MCF 10A (cell line): Measurements from ENCODE around the gene CARD11. TPM values are rescaled to one million over a fixed set of nuclear protein-coding genes. Genes with fewer than 3 reads are reported as not detected.

Experiments used
- BruUV-seq: library from RNA; stranded (reverse); fragments of 400-500 nt; replicated peaks from 2 replicates; lab custom pipeline; 2021; lab: Mats Ljungman, UMichigan
- CTCF ChIA-PET: fragments of 300-600 bp; sonication (Branson Sonifier 250); formaldehyde crosslinking; extraction: SDS; loops from one replicate; lab custom pipeline; 2021; ENCODE audit warnings: antibody characterized with exemption, inconsistent platforms; lab: Yijun Ruan, JAX
- POLR2A ChIA-PET: fragments of 300-600, 350-650 bp; sonication (Branson Sonifier 250); formaldehyde crosslinking; extraction: SDS; loops from one replicate; lab custom pipeline; 2020; ENCODE audit warnings: antibody characterized with exemption, inconsistent platforms; lab: Yijun Ruan, JAX
- DNase-seq: peaks from one replicate; pipeline ENCODE4 v3.0.0-alpha.2; 2018; ENCODE audit not compliant: unreplicated experiment
- H3K27ac Mint-ChIP-seq: one replicate; pipeline ENCODE4 v1.8.0; 2022; ENCODE audit warnings: mild to moderate bottlenecking, low read depth, mixed read lengths; ENCODE audit not compliant: unreplicated experiment
- H3K27me3 Mint-ChIP-seq: one replicate; pipeline ENCODE4 v1.8.0; 2022; ENCODE audit warnings: mixed read lengths; ENCODE audit not compliant: insufficient read depth, unreplicated experiment
- H3K36me3 Mint-ChIP-seq: one replicate; pipeline ENCODE4 v1.8.0; 2022; ENCODE audit warnings: mild to moderate bottlenecking, moderate library complexity, mixed read lengths; ENCODE audit not compliant: insufficient read depth, unreplicated experiment
- H3K4me1 Mint-ChIP-seq: one replicate; pipeline ENCODE4 v1.8.0; 2022; ENCODE audit warnings: mixed read lengths; ENCODE audit not compliant: insufficient read depth, unreplicated experiment
- H3K4me3 Mint-ChIP-seq: one replicate; pipeline ENCODE4 v1.8.0; 2022; ENCODE audit warnings: mild to moderate bottlenecking, moderate library complexity, mixed read lengths; ENCODE audit not compliant: unreplicated experiment
- H3K9me3 Mint-ChIP-seq: one replicate; pipeline ENCODE4 v1.8.0; 2022; ENCODE audit warnings: mixed read lengths; ENCODE audit not compliant: unreplicated experiment
- CTCF ChIP-seq: fragments of 200-600 bp; IDR thresholded peaks from one replicate; pipeline ENCODE4 v1.8.0; 2022; ENCODE audit warnings: antibody characterized with exemption, mild to moderate bottlenecking; ENCODE audit not compliant: unreplicated experiment
- intact Hi-C: fragments of 100-400 bp; cut with micrococcal nuclease; formaldehyde crosslinking; loops from 2 replicates; pipeline ENCODE4 v1.14.1; 2022
- total RNA-seq: library from RNA; stranded (reverse); gene quantifications from 2 replicates; pipeline ENCODE4 v1.2.3, GENCODE V29; 2022

CARD11 gene
- total RNA-seq, 1 experiment from 2014 or later: not detected

GRCh38 chr7:3057066-3057420, 13.4 kb upstream of the CARD11 start:
- H3K27ac Mint-ChIP-seq: no peak overlapping the region
- peaks cover 41% of the 10 kb centered on the region for H3K27me3 Mint-ChIP-seq
- no peaks in the 10 kb centered on the region for H3K36me3 Mint-ChIP-seq
- peaks cover 8% of the 10 kb centered on the region for H3K9me3 Mint-ChIP-seq
- no peak for TF ChIP-seq CTCF
- CTCF ChIA-PET: no interaction called here
- H3K4me1 Mint-ChIP-seq: no peaks in the 10 kb centered on the region
- no peak overlapping the region for H3K4me3 Mint-ChIP-seq
- no TSS peak for BruUV-seq
- DNase-seq: no peak
- intact Hi-C loops: no loop called here
- POLR2A ChIA-PET: no interaction called here

DNA sequence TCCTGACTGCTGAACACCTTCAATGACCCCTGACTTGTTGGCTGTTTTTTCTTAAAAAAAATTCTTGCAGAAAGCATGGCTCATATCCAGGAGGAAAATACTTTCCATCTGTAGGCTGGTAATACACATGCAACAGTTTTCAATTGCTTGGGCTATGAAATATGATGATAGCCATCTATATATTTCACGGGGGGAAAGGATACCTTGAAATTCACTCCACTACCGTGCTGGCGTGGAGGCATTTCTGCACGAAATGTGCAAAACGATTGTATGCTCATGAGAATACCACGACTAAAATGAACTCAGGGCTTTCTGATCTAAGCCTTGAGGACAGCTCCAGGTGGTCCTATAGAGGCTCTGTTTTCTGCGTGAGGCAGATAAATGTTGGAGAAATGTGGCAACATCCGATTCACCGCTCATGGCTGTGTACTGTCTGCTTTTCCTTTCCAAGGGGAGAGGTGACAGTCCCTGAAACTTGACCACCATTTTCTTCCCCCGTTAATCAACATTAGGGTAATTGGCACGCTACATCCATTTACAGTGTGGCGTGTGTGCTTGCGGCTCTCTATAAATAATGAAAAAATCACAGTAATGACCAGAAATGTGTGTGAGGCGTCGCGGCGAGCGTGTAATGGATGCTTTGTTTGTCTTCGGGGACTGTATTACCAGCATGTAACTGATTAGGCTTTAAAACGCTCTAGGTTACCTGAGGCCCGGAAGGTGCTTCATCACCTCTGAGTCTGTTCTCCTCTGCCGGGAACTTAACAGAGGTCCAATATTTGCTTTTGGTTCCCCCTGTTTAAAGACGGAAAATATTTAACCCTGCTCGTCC, 12.8 kb upstream of the CARD11 start:
- H3K9me3 Mint-ChIP-seq: peaks cover 9% of the 10 kb centered on the region
- H3K27me3 Mint-ChIP-seq: peaks cover 36% of the 10 kb centered on the region
- no TSS peak for BruUV-seq
- POLR2A ChIA-PET: no interaction called here
- intact Hi-C loops: no loop called here
- H3K4me1 Mint-ChIP-seq: no peaks in the 10 kb centered on the region
- no peak overlapping the region for H3K27ac Mint-ChIP-seq
- no peak overlapping the region for H3K4me3 Mint-ChIP-seq
- CTCF ChIA-PET: no interaction called here
- H3K36me3 Mint-ChIP-seq: no peaks in the 10 kb centered on the region
- TF ChIP-seq CTCF: no peak
- DNase-seq: no peak

DNA sequence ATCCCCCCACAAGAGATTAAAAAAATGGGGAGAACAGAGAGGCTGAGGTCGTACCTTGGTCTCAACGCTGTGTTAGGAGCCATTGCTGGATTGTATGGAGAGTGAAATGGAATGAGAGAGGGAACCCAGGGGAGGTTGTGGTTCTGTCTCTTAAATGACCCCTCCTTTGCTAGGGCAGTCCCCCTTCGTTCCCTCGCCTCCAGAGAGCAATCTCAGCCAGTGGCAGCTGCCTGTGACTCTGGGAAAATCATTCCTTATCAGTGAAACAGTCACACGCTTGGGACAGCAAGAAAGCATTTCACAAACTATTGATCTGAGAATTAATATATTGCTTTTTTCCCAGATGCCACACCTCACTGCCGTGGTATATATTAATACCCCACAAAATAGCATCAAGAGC, 12.0 kb upstream of the CARD11 start:
- no TSS peak for BruUV-seq
- POLR2A ChIA-PET: no interaction called here
- peaks cover 33% of the 10 kb centered on the region for H3K27me3 Mint-ChIP-seq

More for the DNA sequence above, 12.0 kb upstream of the CARD11 start:
- intact Hi-C loops: no loop called here
- no peak for DNase-seq
- CTCF ChIA-PET: no interaction called here
- no peak overlapping the region for H3K4me3 Mint-ChIP-seq
- TF ChIP-seq CTCF: no peak
- no peaks in the 10 kb centered on the region for H3K36me3 Mint-ChIP-seq
- H3K27ac Mint-ChIP-seq: no peak overlapping the region
- H3K9me3 Mint-ChIP-seq: peaks cover 17% of the 10 kb centered on the region
- H3K4me1 Mint-ChIP-seq: no peaks in the 10 kb centered on the region
